IPS-11a (cell line): ENCODE data around the gene TTC17.
"Not testable (repeated sequence)": the region's sequence is repeated elsewhere in the genome, so short reads cannot be mapped to it uniquely, and the experiment has no call there.

Source experiments
- H3K4me3 ChIP-seq: one replicate; pipeline ENCODE4 v1.5.1; 2013; ENCODE audit warnings: low read depth, low read length, control low read depth

The TTC17 gene

GRCh38 chr11:43358801-43359421 lies at the start of gene TTC17:
Gene TTC17 (plus strand): TSS chr11:43358920. CDS start chr11:43358955, 35 bp downstream.
- H3K4me3 ChIP-seq, result peak within 1 kb of the TSS; percentile 91

GRCh38 chr11:43311791-43312607 lies 46.7 kb upstream of the TTC17 start, which contains the start of gene API5:
Gene API5 (plus strand): TSS chr11:43311996. CDS start chr11:43312128, 132 bp downstream.
- peak within 1 kb of the TSS; percentile 87 for H3K4me3 ChIP-seq

- no peak overlapping the region for H3K4me3 ChIP-seq
Measured at GRCh38 chr11:43315966-43316365, 42.8 kb upstream of the TTC17 start.

GRCh38 chr11:43316451-43316850 lies 42.3 kb upstream of the TTC17 start:
- H3K4me3 ChIP-seq, result no peak overlapping the region

GRCh38 chr11:43327987-43328386 lies 30.7 kb upstream of the TTC17 start:
- H3K4me3 ChIP-seq, result no peak overlapping the region

- no peak overlapping the region for H3K4me3 ChIP-seq
Measured at GRCh38 chr11:43328482-43328881, 30.2 kb upstream of the TTC17 start.

GRCh38 chr11:43341159-43341558 lies 17.6 kb upstream of the TTC17 start:
- H3K4me3 ChIP-seq, result no peak overlapping the region

GRCh38 chr11:43351426-43351825 lies 7.3 kb upstream of the TTC17 start:
- H3K4me3 ChIP-seq, result not testable (repeated sequence)

- H3K4me3 ChIP-seq, result no peak overlapping the region
Measured at GRCh38 chr11:43354311-43354710, 4.4 kb upstream of the TTC17 start.

- no peak overlapping the region for H3K4me3 ChIP-seq
Measured at GRCh38 chr11:43356336-43356735, 2.4 kb upstream of the TTC17 start.

GRCh38 chr11:43358279-43358800 lies 380 bp upstream of the TTC17 start:
- H3K4me3 ChIP-seq, result peak overlapping the region; percentile 91

- peak overlapping the region; percentile 91 for H3K4me3 ChIP-seq
Measured at GRCh38 chr11:43359422-43359818, 700 bp downstream of the TTC17 start.

- no peak overlapping the region for H3K4me3 ChIP-seq
Measured at GRCh38 chr11:43360361-43361032, 1.8 kb downstream of the TTC17 start.

GRCh38 chr11:43366677-43367076 lies 8.0 kb downstream of the TTC17 start:
- H3K4me3 ChIP-seq, result no peak overlapping the region

- no peak overlapping the region for H3K4me3 ChIP-seq
Measured at GRCh38 chr11:43367382-43368178, 8.9 kb downstream of the TTC17 start.

GRCh38 chr11:43376065-43376464 lies 17.3 kb downstream of the TTC17 start:
- no peak overlapping the region for H3K4me3 ChIP-seq

GRCh38 chr11:43376594-43376993 lies 17.9 kb downstream of the TTC17 start:
- no peak overlapping the region for H3K4me3 ChIP-seq

- no peak overlapping the region for H3K4me3 ChIP-seq
Measured at GRCh38 chr11:43377389-43377788, 18.7 kb downstream of the TTC17 start.

- no peak overlapping the region for H3K4me3 ChIP-seq
Measured at GRCh38 chr11:43378897-43379296, 20.2 kb downstream of the TTC17 start.

GRCh38 chr11:43381802-43382201 lies 23.1 kb downstream of the TTC17 start:
- no peak overlapping the region for H3K4me3 ChIP-seq

- H3K4me3 ChIP-seq, result no peak overlapping the region
Measured at GRCh38 chr11:43382614-43383013, 23.9 kb downstream of the TTC17 start.
